H9 (cell line): ENCODE results near the gene FASLG. TPM values are rescaled to one million over a fixed set of nuclear protein-coding genes. Genes with fewer than 3 reads are reported as not detected.

Experiments
- DNase-seq: peaks from one replicate; pipeline ENCODE4 v3.0.0-alpha.2; 2017
- H2AFZ ChIP-seq: one replicate; pipeline ENCODE4 v1.6.1; 2013; ENCODE audit warnings: mild to moderate bottlenecking, low read length, control low read depth, moderate library complexity
- H2AK5ac ChIP-seq: 2 replicates; pipeline ENCODE4 v1.6.1; 2013; ENCODE audit warnings: low read length, control low read depth, mixed read lengths; ENCODE audit not compliant: insufficient read length
- H2BK120ac ChIP-seq: one replicate; pipeline ENCODE4 v1.6.1; 2013; ENCODE audit warnings: low read depth, mild to moderate bottlenecking, low read length, control low read depth, inconsistent platforms; ENCODE audit not compliant: poor library complexity, severe bottlenecking
- H2BK12ac ChIP-seq: 2 replicates; pipeline ENCODE4 v1.6.1; 2013; ENCODE audit warnings: low read length, control low read depth, mixed read lengths, low read depth; ENCODE audit not compliant: insufficient read length
- H2BK15ac ChIP-seq: 2 replicates; pipeline ENCODE4 v1.6.1; 2013; ENCODE audit warnings: low read depth, low read length, control low read depth
- H2BK20ac ChIP-seq: one replicate; pipeline ENCODE4 v1.6.1; 2013; ENCODE audit warnings: low read depth, mild to moderate bottlenecking, low read length, control low read depth, inconsistent platforms; ENCODE audit not compliant: poor library complexity, severe bottlenecking
- H2BK5ac ChIP-seq: 2 replicates; pipeline ENCODE4 v1.6.1; 2013; ENCODE audit warnings: low read length, control low read depth, mixed read lengths; ENCODE audit not compliant: insufficient read length
- H3K14ac ChIP-seq: 2 replicates; pipeline ENCODE4 v1.6.1; 2013; ENCODE audit warnings: low read length, control low read depth; ENCODE audit not compliant: insufficient read depth
- H3K18ac ChIP-seq: 2 replicates; pipeline ENCODE4 v1.6.1; 2013; ENCODE audit warnings: low read depth, mild to moderate bottlenecking, mixed read lengths, low read length, control low read depth; ENCODE audit not compliant: insufficient read length
- H3K23ac ChIP-seq: 2 replicates; pipeline ENCODE4 v1.6.1; 2013; ENCODE audit warnings: low read length, control low read depth, mixed read lengths, low read depth; ENCODE audit not compliant: insufficient read length
- H3K23me2 ChIP-seq: 2 replicates; pipeline ENCODE4 v1.6.1; 2013; ENCODE audit warnings: low read depth, mild to moderate bottlenecking, mixed read lengths, low read length, control low read depth; ENCODE audit not compliant: insufficient read length, poor library complexity, severe bottlenecking
- H3K27ac ChIP-seq: 2 replicates; pipeline ENCODE4 v1.5.1; 2013; ENCODE audit warnings: low read length, control low read depth, mixed read lengths, low read depth; ENCODE audit not compliant: insufficient read length
- H3K27me3 ChIP-seq: 2 replicates; pipeline ENCODE4 v1.6.1; 2013; ENCODE audit warnings: low read length, control low read depth, inconsistent platforms; ENCODE audit not compliant: insufficient read depth
- H3K4ac ChIP-seq: 2 replicates; pipeline ENCODE4 v1.6.1; 2013; ENCODE audit warnings: low read depth, mild to moderate bottlenecking, control low read depth, inconsistent platforms, low read length, moderate library complexity
- H3K4me1 ChIP-seq: 2 replicates; pipeline ENCODE4 v1.6.1; 2013; ENCODE audit warnings: low read length, control low read depth, inconsistent platforms; ENCODE audit not compliant: insufficient read depth
- H3K4me2 ChIP-seq: 2 replicates; pipeline ENCODE4 v1.6.1; 2013; ENCODE audit warnings: low read length, control low read depth, mixed read lengths; ENCODE audit not compliant: insufficient read length, insufficient read depth
- H3K56ac ChIP-seq: 2 replicates; pipeline ENCODE4 v1.6.1; 2013; ENCODE audit warnings: low read depth, mild to moderate bottlenecking, mixed read lengths, low read length, control low read depth; ENCODE audit not compliant: insufficient read length
- H3K79me1 ChIP-seq: 2 replicates; pipeline ENCODE4 v1.6.1; 2013; ENCODE audit warnings: low read depth, mild to moderate bottlenecking, moderate library complexity, low read length, control low read depth, inconsistent platforms; ENCODE audit not compliant: insufficient read depth, poor library complexity, severe bottlenecking
- H3K79me2 ChIP-seq: 2 replicates; pipeline ENCODE4 v1.6.1; 2013; ENCODE audit warnings: low read length, control low read depth, inconsistent platforms; ENCODE audit not compliant: insufficient read depth
- H3K9ac ChIP-seq: 2 replicates; pipeline ENCODE4 v1.6.1; 2013; ENCODE audit warnings: low read length, control low read depth, mixed read lengths; ENCODE audit not compliant: insufficient read length; ENCODE audit errors: extremely low read depth
- H3K9me3 ChIP-seq: one replicate; pipeline ENCODE4 v1.6.1; 2013; ENCODE audit warnings: low read depth, low read length, inconsistent platforms; ENCODE audit not compliant: control insufficient read depth
- H3T11ph ChIP-seq: one replicate; pipeline ENCODE4 v1.6.1; 2013; ENCODE audit warnings: mild to moderate bottlenecking, low read length, control low read depth, inconsistent platforms
- H4K20me1 ChIP-seq: one replicate; pipeline ENCODE4 v1.6.1; 2013; ENCODE audit not compliant: control insufficient read depth, insufficient read length, insufficient read depth
- H4K5ac ChIP-seq: 2 replicates; pipeline ENCODE4 v1.6.1; 2013; ENCODE audit warnings: low read depth, mild to moderate bottlenecking, mixed read lengths, low read length, control low read depth; ENCODE audit not compliant: insufficient read length
- H4K8ac ChIP-seq: replicated peaks from 2 replicates; pipeline ENCODE4 v1.6.1; 2013; ENCODE audit warnings: low read length, control low read depth, mixed read lengths, low read depth; ENCODE audit not compliant: insufficient read length
- H4K91ac ChIP-seq: 2 replicates; pipeline ENCODE4 v1.6.1; 2013; ENCODE audit warnings: low read depth, mild to moderate bottlenecking, moderate library complexity, mixed read lengths, low read length, control low read depth; ENCODE audit not compliant: insufficient read length
- H3K27ac Mint-ChIP-seq, 3 experiments: 2 replicates in 2 of 3; 3 replicates in 1 of 3; pipeline ENCODE4 v1.8.0; 2020 to 2021; ENCODE audit warnings: mixed read lengths in 3 of 3, mild to moderate bottlenecking in 1 of 3, moderate library complexity in 1 of 3
- H3K27me3 Mint-ChIP-seq: 2 replicates; pipeline ENCODE4 v1.8.0; 2021; ENCODE audit warnings: low read depth, mild to moderate bottlenecking, moderate library complexity, mixed read lengths
- H3K36me3 Mint-ChIP-seq, 3 experiments: 2 replicates in 2 of 3; 3 replicates in 1 of 3; pipeline ENCODE4 v1.8.0; 2020 to 2021; ENCODE audit warnings: low read depth in 3 of 3, mixed read lengths in 3 of 3; ENCODE audit not compliant: insufficient read depth in 1 of 3
- H3K4me1 Mint-ChIP-seq, 2 experiments: 2 replicates each; pipeline ENCODE4 v1.8.0; 2020; ENCODE audit warnings: mixed read lengths in 2 of 2
- H3K4me3 Mint-ChIP-seq, 2 experiments: 2 replicates in 1 of 2; 3 replicates in 1 of 2; pipeline ENCODE4 v1.8.0; 2020 to 2021; ENCODE audit warnings: mild to moderate bottlenecking in 2 of 2, mixed read lengths in 2 of 2, moderate library complexity in 1 of 2
- H3K9me3 Mint-ChIP-seq, 2 experiments: 2 replicates in 1 of 2; 3 replicates in 1 of 2; pipeline ENCODE4 v1.8.0; 2020; ENCODE audit warnings: mild to moderate bottlenecking in 2 of 2, mixed read lengths in 2 of 2, moderate library complexity in 1 of 2
- WGBS: extraction: QIAGEN DNeasy Blood & Tissue Kit; methylation state at CpG from one replicate; pipeline ENCODE4 v1.1.7; 2013; ENCODE audit warnings: missing lambda C conversion rate, low lambda C conversion rate, mixed read lengths; ENCODE audit not compliant: insufficient read length; ENCODE audit errors: extremely low coverage; 5-methylcytosine and 5-hydroxymethylcytosine counted together
- total RNA-seq: library from RNA; stranded (reverse); gene quantifications from 2 replicates; pipeline ENCODE4 v1.2.1, GENCODE V29; 2021
- TF ChIP-seq, protein P1 (sequence below): fragments of 200-600 bp; sonication (generic); conservative IDR thresholded peaks from 3 replicates; pipeline ENCODE4 v1.8.0; 2021; ENCODE audit warnings: antibody characterized with exemption, mild to moderate bottlenecking

Gene FASLG
- total RNA-seq, 1 experiment from 2014 or later, result not detected

DNA sequence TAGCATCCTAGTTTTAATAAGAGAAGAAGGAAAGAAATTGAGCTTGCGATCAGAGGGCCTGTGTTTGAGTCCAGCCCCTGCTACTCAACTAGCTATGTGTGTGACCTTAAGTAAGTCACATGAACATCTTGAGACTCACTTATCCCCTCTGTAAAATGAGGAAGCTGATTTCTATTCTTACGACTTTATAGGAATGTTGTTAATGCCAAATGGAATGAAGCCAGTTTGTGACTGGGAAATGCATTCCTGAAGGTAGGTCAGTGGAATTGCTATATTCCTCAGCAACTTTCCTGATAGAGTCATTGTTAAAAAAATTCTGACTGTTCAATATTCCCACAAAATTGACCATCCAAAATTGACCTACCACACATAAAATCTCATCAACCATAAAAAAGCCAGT lies 14.9 kb downstream of the FASLG start:
- Histone ChIP-seq H3K79me2 (no peaks in the 10 kb centered on the region), H3K27ac (no peak overlapping the region), H4K5ac (no peak overlapping the region), H3T11ph (no peak overlapping the region), H4K91ac (no peak overlapping the region), H3K23ac (no peak overlapping the region), H2AK5ac (no peak overlapping the region), H3K14ac (no peak overlapping the region), H2AFZ (no peak overlapping the region), H3K9me3 (no peaks in the 10 kb centered on the region), H3K79me1 (no peaks in the 10 kb centered on the region), H3K27me3 (no peaks in the 10 kb centered on the region), H3K23me2 (no peaks in the 10 kb centered on the region), H3K4ac (no peak overlapping the region), H3K4me1 (no peaks in the 10 kb centered on the region), H2BK20ac (no peak overlapping the region), H4K20me1 (no peaks in the 10 kb centered on the region), H3K4me2 (no peak overlapping the region), H4K8ac (no peak overlapping the region), H3K56ac (no peak overlapping the region), H2BK12ac (no peak overlapping the region), H2BK5ac (no peak overlapping the region), H2BK120ac (no peak overlapping the region), H3K18ac (no peak overlapping the region), H3K9ac (no peak overlapping the region), H2BK15ac (no peak overlapping the region)
- Mint-ChIP-seq H3K4me3 (no peak overlapping the region), H3K4me1 (peaks cover 13 to 14% of the 10 kb centered on the region in 2 experiments), H3K36me3 (no peaks in the 10 kb centered on the region), H3K27ac (no peak overlapping the region), H3K9me3 (no peaks in the 10 kb centered on the region), H3K27me3 (no peaks in the 10 kb centered on the region)
- WGBS, result no CpG with 5 or more reads among the region's 2 CpGs
- DNase-seq, result no peak
- TF ChIP-seq, protein P1, sequence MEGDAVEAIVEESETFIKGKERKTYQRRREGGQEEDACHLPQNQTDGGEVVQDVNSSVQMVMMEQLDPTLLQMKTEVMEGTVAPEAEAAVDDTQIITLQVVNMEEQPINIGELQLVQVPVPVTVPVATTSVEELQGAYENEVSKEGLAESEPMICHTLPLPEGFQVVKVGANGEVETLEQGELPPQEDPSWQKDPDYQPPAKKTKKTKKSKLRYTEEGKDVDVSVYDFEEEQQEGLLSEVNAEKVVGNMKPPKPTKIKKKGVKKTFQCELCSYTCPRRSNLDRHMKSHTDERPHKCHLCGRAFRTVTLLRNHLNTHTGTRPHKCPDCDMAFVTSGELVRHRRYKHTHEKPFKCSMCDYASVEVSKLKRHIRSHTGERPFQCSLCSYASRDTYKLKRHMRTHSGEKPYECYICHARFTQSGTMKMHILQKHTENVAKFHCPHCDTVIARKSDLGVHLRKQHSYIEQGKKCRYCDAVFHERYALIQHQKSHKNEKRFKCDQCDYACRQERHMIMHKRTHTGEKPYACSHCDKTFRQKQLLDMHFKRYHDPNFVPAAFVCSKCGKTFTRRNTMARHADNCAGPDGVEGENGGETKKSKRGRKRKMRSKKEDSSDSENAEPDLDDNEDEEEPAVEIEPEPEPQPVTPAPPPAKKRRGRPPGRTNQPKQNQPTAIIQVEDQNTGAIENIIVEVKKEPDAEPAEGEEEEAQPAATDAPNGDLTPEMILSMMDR, result no peak
